CD14-positive monocyte (primary cell): Measurements from ENCODE around the gene KNG1. TPM values are rescaled to one million over a fixed set of nuclear protein-coding genes. Genes with fewer than 3 reads are reported as not detected.

ENCODE experiments used
- DNase-seq, 3 donors: peaks; one replicate each; pipeline ENCODE4 v3.0.0-alpha.2; 2011 to 2022
- H2AFZ ChIP-seq: 2 replicates; pipeline ENCODE4 v1.6.0; 2012; ENCODE audit warnings: mild to moderate bottlenecking, low read depth, low read length, inconsistent platforms; ENCODE audit not compliant: insufficient read depth, poor library complexity, severe bottlenecking
- H3K27ac ChIP-seq, 2 donors: 1 replicate in 1 of 2; 2 replicates in 1 of 2; pipeline ENCODE4 v1.5.1; 2012 to 2013; ENCODE audit warnings: low read length in 2 of 2, control low read depth in 1 of 2, inconsistent platforms in 1 of 2, low read depth in 1 of 2, mild to moderate bottlenecking in 1 of 2
- H3K27me3 ChIP-seq, 2 donors: one replicate each; pipeline versions ENCODE4 v1.6.0 to v1.6.1; 2011 to 2013; ENCODE audit warnings: low read length in 2 of 2; ENCODE audit not compliant: control insufficient read depth in 2 of 2, insufficient read depth in 2 of 2
- H3K36me3 ChIP-seq, 2 donors: replicated peaks in 1 of 2; 1 replicate in 1 of 2; 2 replicates in 1 of 2; pipeline versions ENCODE4 v1.5.1 to v1.6.1; 2012 to 2013; ENCODE audit warnings: low read length in 2 of 2, control low read depth in 1 of 2, inconsistent platforms in 1 of 2, mild to moderate bottlenecking in 1 of 2; ENCODE audit not compliant: insufficient read depth in 2 of 2, control insufficient read depth in 1 of 2
- H3K4me1 ChIP-seq, 2 donors: 1 replicate in 1 of 2; 2 replicates in 1 of 2; pipeline versions ENCODE4 v1.5.1 to v1.6.1; 2012 to 2013; ENCODE audit warnings: low read length in 2 of 2, control low read depth in 1 of 2, inconsistent platforms in 1 of 2, mild to moderate bottlenecking in 1 of 2, moderate library complexity in 1 of 2; ENCODE audit not compliant: insufficient read depth in 2 of 2, control insufficient read depth in 1 of 2
- H3K4me2 ChIP-seq: replicated peaks from 2 replicates; pipeline ENCODE3; 2012; ENCODE audit warnings: low read length, moderate library complexity, mild to moderate bottlenecking; ENCODE audit not compliant: poor library complexity, severe bottlenecking; ENCODE audit errors: extremely low read depth
- H3K4me3 ChIP-seq, 3 experiments: fragments of 200-600 bp in 1 of 3; sonication (generic) in 1 of 3; replicated peaks in 1 of 3; 1 replicate in 2 of 3; 2 replicates in 1 of 3; pipeline ENCODE4 v1.5.1; 2011 to 2013; ENCODE audit warnings: low read length in 3 of 3, mild to moderate bottlenecking in 3 of 3, control low read depth in 2 of 3, low read depth in 2 of 3, inconsistent platforms in 1 of 3, moderate library complexity in 1 of 3
- H3K79me2 ChIP-seq: 2 replicates; pipeline ENCODE4 v1.6.0; 2012; ENCODE audit warnings: mild to moderate bottlenecking, control low read depth, inconsistent platforms, low read length, moderate library complexity; ENCODE audit not compliant: insufficient read depth
- H3K9ac ChIP-seq: 2 replicates; pipeline ENCODE4 v1.6.0; 2017; ENCODE audit warnings: low read length, mild to moderate bottlenecking; ENCODE audit not compliant: insufficient read depth, poor library complexity, severe bottlenecking
- H3K9me3 ChIP-seq, 2 donors: replicated peaks in 1 of 2; 1 replicate in 1 of 2; 2 replicates in 1 of 2; pipeline versions ENCODE4 v1.5.1 to v1.6.1; 2012 to 2013; ENCODE audit warnings: low read length in 2 of 2, control low read depth in 1 of 2; ENCODE audit not compliant: control insufficient read depth in 1 of 2, insufficient read depth in 1 of 2
- H4K20me1 ChIP-seq: 2 replicates; pipeline ENCODE4 v1.6.0; 2012; ENCODE audit warnings: mild to moderate bottlenecking, low read length, control low read depth, moderate library complexity; ENCODE audit not compliant: insufficient read depth
- H3K27ac Mint-ChIP-seq, 7 donors: one replicate each; pipeline ENCODE4 v1.8.0; 2020; ENCODE audit warnings: mild to moderate bottlenecking in 7 of 7, mixed read lengths in 7 of 7, moderate library complexity in 6 of 7, inconsistent platforms in 2 of 7
- H3K27me3 Mint-ChIP-seq, 3 donors: one replicate each; pipeline ENCODE4 v1.8.0; 2021 to 2022; ENCODE audit warnings: low read depth in 3 of 3, mild to moderate bottlenecking in 3 of 3, mixed read lengths in 3 of 3, moderate library complexity in 3 of 3, inconsistent platforms in 1 of 3
- H3K36me3 Mint-ChIP-seq, 2 donors: one replicate each; pipeline ENCODE4 v1.8.0; 2020; ENCODE audit warnings: mixed read lengths in 2 of 2, inconsistent platforms in 1 of 2, mild to moderate bottlenecking in 1 of 2
- H3K4me1 Mint-ChIP-seq: one replicate; pipeline ENCODE4 v1.8.0; 2020; ENCODE audit warnings: mild to moderate bottlenecking, mixed read lengths
- H3K4me3 Mint-ChIP-seq, 2 donors: one replicate each; pipeline ENCODE4 v1.8.0; 2020; ENCODE audit warnings: mild to moderate bottlenecking in 2 of 2, mixed read lengths in 2 of 2, moderate library complexity in 1 of 2
- H3K9me3 Mint-ChIP-seq, 7 donors: one replicate each; pipeline ENCODE4 v1.8.0; 2020 to 2022; ENCODE audit warnings: mixed read lengths in 7 of 7, mild to moderate bottlenecking in 6 of 7, moderate library complexity in 6 of 7, inconsistent platforms in 2 of 7
- WGBS: methylation state at CpG from one replicate; pipeline ENCODE4 v1.1.5; 2013; ENCODE audit warnings: missing lambda C conversion rate; ENCODE audit not compliant: insufficient coverage; 5-methylcytosine and 5-hydroxymethylcytosine counted together
- intact Hi-C, 2 donors: fragments of 100-400 bp; cut with micrococcal nuclease; formaldehyde crosslinking; loops; one replicate each; pipeline versions ENCODE4 v1.15.0 to v1.15.1; 2023
- polyA plus RNA-seq, 3 donors: library from polyadenylated mRNA; depleted of rRNA in 1 of 3; unstranded in 2 of 3; stranded (reverse) in 1 of 3; fragments of 300-500 nt in 2 of 3; fragments of >200 nt in 1 of 3; fragmentation: Illumina TruSeq in 2 of 3; gene quantifications; 1 replicate in 2 of 3; 2 replicates in 1 of 3; pipeline ENCODE4 v1.2.3, GENCODE V29; 2012 to 2021
- TF ChIP-seq, protein P1 (sequence below): fragments of 200-600 bp; IDR thresholded peaks from one replicate; pipeline ENCODE4 v1.8.0; 2022; ENCODE audit warnings: antibody characterized with exemption, mild to moderate bottlenecking

Gene KNG1
- polyA plus RNA-seq, 3 donors = not detected

DNA sequence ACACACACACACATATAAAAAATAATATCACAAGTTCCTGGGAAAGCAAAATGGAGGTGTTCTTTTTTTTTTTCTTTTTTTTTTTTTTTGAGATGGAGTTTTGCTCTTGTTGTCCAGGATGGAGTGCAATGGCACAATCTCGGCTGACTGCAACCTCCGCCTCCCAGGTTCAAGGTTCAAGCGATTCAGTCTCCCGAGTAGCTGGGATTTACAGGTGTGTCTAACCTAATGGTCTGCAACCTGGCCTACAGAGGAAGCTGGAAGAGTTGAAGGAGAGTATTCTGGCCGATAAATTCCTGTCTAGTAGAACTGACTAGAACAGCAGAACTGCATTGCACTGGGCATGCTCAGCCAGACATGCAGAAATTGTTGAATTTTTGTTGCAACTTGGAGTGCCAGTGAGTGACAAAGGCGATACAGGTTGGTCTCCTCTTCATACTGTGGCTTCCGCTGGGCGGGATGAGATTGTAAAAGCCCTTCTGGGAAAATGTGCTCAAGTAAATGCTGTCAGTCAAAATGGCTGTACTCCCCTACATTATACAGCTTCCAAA lies 43.8 kb downstream of the KNG1 start:
- H3K27me3 ChIP-seq = no peaks in the 10 kb centered on the region
- Mint-ChIP-seq H3K9me3 (peaks cover 0 to 4% (median 0%) of the 10 kb centered on the region in 7 donors), H3K4me1 (peaks cover 4% of the 10 kb centered on the region), H3K27ac (no peak overlapping the region), H3K4me3 (no peak overlapping the region), H3K27me3 (peaks cover 0 to 3% (median 0%) of the 10 kb centered on the region in 3 donors), H3K36me3 (no peaks in the 10 kb centered on the region)
- WGBS = 100% methylated on average over 8 of the region's 8 CpGs
- DNase-seq = no peak
- TF ChIP-seq, protein P1, sequence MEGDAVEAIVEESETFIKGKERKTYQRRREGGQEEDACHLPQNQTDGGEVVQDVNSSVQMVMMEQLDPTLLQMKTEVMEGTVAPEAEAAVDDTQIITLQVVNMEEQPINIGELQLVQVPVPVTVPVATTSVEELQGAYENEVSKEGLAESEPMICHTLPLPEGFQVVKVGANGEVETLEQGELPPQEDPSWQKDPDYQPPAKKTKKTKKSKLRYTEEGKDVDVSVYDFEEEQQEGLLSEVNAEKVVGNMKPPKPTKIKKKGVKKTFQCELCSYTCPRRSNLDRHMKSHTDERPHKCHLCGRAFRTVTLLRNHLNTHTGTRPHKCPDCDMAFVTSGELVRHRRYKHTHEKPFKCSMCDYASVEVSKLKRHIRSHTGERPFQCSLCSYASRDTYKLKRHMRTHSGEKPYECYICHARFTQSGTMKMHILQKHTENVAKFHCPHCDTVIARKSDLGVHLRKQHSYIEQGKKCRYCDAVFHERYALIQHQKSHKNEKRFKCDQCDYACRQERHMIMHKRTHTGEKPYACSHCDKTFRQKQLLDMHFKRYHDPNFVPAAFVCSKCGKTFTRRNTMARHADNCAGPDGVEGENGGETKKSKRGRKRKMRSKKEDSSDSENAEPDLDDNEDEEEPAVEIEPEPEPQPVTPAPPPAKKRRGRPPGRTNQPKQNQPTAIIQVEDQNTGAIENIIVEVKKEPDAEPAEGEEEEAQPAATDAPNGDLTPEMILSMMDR = no peak
- no peak overlapping the region for H3K4me3 ChIP-seq
- H2AFZ ChIP-seq = no peak overlapping the region
- H3K9ac ChIP-seq = no peak overlapping the region
- no peaks in the 10 kb centered on the region for H4K20me1 ChIP-seq
- H3K9me3 ChIP-seq = no peaks in the 10 kb centered on the region
- intact Hi-C loops = no loop called here
- H3K4me2 ChIP-seq = no peak overlapping the region
- H3K27ac ChIP-seq = no peak overlapping the region
- H3K79me2 ChIP-seq = no peaks in the 10 kb centered on the region
- no peaks in the 10 kb centered on the region for H3K36me3 ChIP-seq
- H3K4me1 ChIP-seq = no peaks in the 10 kb centered on the region

DNA sequence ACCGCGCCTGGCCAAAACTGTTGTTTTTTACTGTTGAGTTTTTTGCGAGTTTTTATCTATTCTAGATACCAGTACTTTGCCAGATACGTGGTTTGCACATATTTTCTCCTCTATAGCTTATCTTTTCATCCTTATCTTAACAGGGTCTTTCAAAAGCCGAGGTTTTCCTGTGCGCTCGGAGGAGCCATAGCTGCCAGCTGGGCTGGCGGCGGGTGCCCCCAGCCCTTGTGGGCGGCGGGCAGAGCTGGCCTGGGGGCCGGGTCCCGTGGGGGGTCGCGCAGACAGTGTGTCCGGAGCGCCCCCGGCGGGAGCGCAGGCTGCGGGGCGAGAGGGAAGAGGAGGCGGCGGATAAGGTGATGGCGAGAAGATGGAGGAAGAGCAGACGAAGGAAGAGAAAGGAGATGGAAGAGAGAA lies 55.1 kb downstream of the KNG1 start:
- Histone ChIP-seq H3K4me1 (peaks cover 11 to 18% of the 10 kb centered on the region in 2 donors), H3K4me2 (peak overlapping the region; percentile 98), H3K27me3 (no peaks in the 10 kb centered on the region), H3K27ac (peak overlapping the region; percentile 56 to 65), H4K20me1 (no peaks in the 10 kb centered on the region), H2AFZ (peak overlapping the region; percentile 99), H3K36me3 (no peaks in the 10 kb centered on the region), H3K79me2 (no peaks in the 10 kb centered on the region), H3K4me3 (peak overlapping the region; percentile 61 to 85 (median 77)), H3K9me3 (no peaks in the 10 kb centered on the region), H3K9ac (peak overlapping the region; percentile 67)
- Mint-ChIP-seq H3K36me3 (no peaks in the 10 kb centered on the region), H3K27me3 (peaks cover 0 to 4% (median 2%) of the 10 kb centered on the region in 3 donors), H3K27ac (peak overlapping the region; percentile 63 to 83 (median 77)), H3K4me1 (peaks cover 14% of the 10 kb centered on the region), H3K9me3 (peaks cover 0 to 6% (median 1%) of the 10 kb centered on the region in 7 donors), H3K4me3 (peak overlapping the region; percentile 98 to 100)
- no peak for DNase-seq
- TF ChIP-seq, protein P1 = no peak
- intact Hi-C loops = no loop called here
- WGBS = 2% methylated on average over 22 of the region's 26 CpGs
